HL-60/S4 (cell line): ENCODE data around the gene FAM120B.

ENCODE experiments used
- in situ Hi-C: fragments of 300-500 bp; cut with MboI; formaldehyde crosslinking; loops from 2 replicates; pipeline ENCODE4 v1.14.3; 2022; ENCODE audit warnings: low sequenced_read_pairs

The FAM120B gene

DNA sequence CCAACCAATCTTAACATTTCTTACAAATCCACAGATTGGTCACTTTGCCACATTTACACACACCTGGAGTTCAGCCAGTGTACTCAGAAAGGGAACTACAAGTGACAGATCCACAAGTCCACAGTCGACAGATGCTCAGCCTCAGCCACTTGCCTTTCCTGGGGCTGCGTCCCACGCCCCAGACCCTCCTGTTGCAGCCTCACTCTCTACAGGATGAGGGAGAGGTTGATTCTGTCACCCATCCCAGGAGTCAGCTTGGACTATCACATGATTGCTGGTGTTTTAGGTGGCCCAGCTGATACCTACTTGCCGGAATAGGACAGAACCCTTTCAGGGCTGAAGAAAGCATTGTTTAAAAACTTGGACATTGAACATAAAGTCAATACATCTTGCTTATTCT lies 108.8 kb downstream of the FAM120B start:
- in situ Hi-C loops = no loop called here

DNA sequence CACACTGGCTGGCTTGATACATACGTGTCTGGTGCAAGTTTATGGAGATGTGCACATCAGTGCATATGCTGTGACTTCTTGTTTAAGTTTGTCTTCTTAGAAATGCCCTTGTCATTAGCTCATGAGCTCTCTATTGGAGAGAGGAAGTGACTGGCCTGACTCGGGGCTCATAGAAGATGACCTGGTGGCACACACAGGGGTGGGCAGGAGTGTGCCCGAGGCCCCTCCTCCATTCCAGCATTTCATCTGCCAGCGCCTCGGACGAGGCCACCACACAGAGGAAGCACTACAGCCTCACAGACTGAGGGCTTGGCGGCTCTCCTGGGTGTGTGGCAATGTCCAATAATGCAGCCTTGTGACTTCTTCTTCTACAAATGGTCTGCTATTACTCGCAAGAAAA lies 109.7 kb downstream of the FAM120B start:
- in situ Hi-C loops = no loop called here

DNA sequence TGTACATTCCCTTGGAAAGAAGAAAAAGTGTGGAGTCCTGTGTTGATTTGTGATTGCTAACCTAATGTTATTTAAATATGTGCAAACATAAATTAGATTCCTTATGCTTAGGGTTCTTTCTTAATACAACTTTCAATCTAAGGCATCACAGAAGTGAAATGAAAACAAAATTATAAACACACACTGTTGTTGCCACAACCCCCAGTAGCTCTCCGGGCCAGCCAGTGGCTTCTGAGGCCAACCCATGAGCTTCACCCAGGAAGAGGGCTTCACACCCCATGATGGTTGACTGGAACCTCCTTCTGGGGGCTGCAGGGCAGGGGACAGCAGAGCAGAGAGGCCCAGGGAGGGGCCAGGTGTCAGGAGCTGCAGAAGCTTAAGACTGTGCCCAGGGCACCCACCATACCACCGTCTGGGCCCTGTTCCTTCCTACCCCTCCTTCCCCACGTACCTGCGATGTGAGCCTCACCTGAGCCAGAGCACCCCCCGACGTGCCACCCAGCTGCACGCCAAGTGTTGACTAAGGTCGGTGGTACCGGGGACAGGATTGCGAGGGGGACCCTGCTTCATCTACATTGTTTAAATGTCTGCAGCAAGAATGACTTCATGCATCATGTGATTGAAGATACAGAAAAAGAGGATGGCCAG lies 110.5 kb downstream of the FAM120B start:
- in situ Hi-C loops = no loop called here

DNA sequence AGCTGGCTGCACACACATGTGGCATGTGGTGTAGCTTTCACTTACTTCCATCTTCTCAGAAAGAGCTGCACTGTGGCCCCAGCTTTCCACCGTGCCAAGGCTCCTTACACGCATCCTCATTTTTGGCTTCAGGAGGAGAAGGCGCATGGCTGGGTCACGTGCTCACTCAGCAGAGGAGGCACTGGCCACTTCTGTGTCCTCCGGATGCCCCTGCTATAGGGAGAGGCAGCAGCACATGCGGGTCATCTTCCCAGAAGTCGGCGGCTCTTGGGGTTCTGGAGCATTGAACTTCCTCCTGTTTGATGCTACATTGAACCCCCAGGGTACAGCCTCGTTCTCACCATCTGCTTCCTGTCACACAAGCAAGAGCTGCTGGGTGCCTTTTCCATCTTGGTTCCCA lies 111.3 kb downstream of the FAM120B start:
- in situ Hi-C loops = no loop called here

DNA sequence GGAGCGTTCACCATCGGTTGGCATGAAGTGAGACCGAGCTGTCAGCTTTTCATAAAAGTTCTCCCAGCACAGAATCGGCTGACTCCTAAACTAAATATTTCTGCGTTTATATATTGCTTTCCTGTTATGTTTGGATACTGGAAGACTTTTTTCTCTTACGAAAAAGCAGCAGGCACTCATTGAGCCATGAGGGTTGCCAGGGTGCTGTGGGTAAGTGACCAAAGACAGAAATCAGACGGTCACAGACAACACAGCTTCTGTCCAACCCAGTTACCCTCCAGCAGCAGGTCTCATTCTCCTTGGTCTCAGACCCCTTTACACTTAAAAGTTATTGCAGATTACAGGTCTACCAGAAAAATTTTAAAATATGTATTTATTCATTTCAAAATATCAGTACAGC lies 113.7 kb downstream of the FAM120B start:
- in situ Hi-C loops = no loop called here

DNA sequence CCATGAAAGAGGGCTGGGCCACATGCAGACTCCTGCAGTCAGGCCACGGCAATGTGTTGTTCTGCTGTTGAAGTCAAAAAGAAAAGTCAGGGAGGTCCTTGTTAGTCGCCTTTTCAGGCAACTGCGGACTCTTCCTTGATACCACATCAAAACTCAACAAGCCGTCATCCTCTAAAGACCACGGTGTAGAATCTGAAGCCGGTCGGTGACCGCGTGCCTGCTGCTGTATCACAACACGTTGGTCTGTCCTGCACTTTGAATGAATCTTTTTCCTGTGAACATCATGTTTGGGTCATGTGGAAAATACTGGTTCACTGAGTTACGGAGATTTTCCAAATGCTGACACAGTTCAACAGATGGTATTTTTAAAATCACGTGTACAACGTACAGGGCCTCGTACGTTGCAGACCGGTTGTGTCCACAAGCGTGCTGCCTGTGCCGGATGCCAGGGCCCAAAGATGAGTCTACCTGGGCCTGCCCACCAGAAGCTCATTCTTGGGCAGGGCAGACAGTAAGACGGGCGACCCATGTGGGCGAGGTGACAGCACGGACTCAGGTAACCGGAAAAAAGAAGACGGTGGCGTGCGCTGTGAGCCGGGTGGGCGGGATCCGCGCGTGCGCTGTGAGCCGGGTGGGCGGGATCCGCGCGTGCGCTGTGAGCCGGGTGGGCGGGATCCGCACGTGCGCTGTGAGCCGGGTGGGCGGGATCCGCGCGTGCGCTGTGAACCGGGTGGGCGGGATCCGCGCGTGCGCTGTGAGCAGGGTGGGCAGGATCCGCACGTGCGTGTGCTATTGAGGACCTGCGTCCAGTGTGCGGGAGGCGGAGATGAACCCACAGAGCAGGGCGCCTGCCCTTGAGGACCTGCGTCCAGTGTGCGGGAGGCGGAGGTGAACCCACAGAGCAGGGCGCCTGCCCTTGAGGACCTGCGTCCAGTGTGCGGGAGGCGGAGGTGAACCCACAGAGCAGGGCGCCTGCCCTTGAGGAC lies 114.5 kb downstream of the FAM120B start:
- in situ Hi-C loops = no loop called here

DNA sequence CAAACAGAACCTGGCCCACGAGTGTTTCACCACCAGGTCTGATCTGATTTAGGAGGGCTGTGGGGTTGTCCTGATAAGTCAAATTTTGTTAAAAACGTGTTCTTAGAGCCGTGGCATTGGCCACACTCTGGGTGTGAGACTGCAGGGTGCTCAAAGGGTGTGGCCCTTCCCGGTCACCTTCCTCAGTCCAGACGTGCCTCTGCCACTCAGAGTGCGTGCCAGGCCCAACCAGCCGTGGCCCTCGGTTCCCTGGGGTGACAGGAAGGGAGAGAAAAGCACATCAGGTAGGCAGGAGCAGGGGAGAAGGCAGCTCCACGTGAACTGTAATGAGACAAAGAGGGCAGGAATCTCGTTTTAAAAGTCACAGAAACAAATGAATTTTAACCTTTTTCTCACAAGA lies 115.4 kb downstream of the FAM120B start:
- in situ Hi-C loops = no loop called here

DNA sequence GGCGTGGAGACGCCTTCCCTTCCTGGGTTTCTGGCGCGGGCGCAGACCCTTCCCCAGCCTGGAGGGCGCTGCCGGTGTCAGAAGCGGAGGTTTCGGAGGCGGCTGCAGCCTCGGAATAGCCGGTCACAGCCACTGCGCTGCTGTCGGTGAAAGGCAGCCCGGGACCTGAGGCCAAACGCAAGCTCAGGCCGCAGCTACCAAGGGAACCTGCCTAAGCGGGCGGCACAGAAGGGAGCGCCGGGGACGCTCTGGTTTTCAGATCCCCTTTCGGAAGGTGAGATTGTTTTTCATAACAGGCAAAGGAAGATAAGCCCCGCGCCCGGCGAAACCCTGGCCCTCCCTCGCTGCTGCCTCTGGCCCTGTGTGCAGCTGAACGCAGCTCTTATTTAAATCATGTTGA lies 116.5 kb downstream of the FAM120B start:
- in situ Hi-C loops = no loop called here

DNA sequence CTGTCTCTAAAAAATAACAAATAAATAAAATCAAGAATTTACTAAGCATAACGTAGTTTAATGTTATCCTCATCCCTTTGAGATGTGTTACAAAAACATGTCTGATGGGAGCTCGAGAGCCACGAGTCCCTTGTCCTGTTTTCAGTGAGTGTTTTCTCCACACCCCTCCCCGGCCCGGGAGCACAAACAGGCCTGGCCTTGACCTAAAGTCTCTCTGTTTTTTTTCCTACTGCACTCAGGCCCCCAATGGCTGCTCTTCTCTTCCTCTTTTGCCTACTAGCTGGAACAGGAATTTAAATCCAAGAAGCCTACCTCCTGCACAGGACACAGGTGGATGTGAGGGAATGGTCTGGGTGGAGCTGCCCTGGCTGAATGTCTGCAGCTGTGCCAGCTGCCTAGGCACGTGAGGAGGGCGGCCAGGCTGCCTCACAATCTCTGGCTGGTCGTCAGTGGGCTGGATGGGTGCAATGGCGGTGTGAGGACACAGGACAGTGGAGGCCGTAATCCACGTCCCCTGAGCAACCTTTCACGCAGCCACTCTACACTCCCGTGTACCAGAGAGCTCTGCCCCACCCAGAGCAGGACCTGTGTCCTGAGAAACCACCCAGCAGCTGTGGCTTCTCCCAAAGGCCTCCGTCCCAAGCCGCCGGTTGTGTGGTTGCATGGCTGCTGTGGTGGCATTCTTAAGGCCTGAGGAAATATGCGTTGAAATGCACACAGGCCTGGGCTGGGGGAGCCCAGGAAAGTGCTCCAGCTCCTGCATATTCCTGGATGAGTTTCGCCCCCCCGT lies 117.5 kb downstream of the FAM120B start:
- in situ Hi-C loops = no loop called here

DNA sequence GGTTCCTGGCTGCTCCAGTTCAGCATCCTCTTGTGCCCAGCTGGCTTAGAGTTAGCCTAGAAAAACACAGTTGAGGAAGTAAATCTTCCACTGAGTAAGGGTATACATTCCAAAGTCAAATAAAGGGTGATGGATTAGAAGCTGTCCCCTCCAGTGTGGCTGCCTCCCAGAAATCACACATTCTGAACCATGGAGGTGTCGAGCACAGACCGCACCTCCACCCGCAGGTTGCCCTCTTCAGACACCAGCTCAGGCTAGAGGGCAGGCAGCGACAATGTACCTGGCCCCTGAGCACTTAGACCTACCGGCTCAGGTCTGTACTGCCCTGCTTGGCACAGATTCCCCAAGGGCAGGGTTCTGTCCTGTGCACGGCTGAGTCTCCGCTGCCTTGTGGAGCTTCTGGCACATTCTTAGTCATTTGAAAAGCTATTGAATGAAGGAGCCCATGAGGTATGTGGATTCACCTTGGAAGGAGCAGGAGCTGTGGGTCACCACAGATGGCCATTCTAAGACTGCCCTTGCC lies 118.1 kb downstream of the FAM120B start:
- in situ Hi-C loops = no loop called here

DNA sequence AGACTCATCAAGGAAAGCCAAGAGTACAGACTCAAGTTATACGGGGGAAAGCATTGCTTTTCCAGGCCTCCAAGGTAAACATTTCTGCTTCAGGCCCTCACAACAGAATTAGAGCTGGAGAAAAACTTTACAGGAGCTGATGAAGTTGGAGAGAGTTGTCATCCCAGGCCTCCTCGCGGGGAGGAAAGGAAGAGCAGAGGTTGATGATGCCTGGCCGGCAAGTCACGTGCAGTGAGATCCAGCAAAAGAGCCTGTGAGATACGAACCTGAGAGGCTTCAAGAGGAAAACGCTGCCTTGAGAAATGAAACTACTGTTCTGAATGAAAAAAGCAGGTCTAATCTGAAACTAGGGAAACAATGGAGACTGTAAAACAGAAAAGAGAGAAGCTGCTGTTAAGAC lies 122.9 kb downstream of the FAM120B start:
- in situ Hi-C loops = no loop called here

DNA sequence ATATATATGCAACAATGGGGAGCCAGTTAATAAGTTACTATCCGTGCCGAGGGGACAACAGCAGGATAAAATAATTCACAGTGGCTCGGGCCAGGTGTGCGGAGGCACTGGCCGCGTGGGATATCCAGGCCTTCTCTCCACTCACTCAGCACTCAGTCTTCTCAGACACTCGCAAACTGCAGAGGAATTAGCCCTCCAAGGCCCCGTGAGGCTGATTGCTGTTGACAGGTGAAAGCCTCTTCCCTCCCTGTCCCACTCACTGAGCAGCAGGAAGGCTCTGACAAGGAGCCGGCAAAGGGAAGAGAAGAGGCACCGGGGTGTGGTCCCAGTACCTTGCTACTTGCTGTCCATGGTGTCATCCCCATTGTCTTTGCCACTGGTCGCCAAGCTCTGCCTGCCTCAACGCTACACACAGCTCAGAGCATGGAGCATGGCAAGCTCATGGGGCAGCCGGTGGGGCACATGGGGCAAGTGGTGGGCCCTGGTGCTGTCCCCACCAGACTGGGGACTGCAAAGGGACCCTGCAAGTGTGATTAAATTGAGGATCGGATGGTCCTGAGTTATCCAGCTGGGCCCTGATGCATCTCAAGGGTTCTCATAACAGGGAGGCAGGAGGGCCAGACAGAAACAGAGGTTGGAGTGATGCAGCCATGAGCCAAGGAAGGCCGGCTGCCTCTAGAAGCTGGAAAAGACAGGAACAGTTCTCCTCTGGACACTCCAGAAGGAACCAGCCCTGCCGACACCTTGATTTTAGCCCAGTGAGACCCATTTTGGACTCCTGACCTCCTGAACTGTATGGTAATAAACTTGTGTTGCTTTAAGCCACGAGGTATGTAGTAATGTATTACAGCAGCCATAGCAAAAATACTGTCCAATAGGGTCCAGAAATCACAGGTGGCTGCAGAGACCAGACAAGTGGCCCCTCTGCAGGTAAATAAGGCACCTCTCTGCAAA lies 126.9 kb downstream of the FAM120B start:
- in situ Hi-C loops = no loop called here

DNA sequence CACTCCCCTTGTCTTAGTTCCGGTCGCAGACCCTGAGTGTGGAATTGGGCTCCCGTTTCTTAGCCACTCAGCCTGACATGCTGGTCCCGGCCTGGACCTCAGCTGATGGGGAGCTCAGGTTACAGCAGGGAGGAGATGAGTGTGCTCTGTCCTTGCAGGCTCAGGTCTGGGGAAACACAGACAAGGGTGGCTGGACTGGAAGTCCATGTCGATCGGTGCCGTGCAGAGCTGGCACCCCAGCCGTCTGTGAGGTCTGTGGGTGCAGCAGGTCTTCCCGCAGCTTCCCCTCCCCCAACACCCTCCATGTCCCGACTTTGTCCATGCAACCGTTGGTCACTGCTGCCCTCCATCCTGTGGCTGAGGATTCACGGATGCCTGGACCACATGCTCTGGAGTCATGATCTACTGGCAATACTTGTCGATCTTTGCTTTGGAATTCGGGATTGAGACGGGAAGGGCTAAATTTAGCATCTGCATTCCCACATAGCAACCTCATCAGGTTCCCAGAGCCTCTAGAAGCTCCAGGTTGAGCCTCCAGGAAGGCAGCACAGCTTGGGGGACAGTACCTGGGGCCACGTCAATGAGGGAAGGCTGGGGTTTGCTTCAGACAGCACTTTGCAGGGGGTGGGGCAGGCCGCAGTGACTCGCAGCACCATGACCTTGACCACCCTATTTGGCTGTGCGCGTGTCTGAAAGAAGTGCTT lies 127.7 kb downstream of the FAM120B start:
- in situ Hi-C loops = no loop called here

DNA sequence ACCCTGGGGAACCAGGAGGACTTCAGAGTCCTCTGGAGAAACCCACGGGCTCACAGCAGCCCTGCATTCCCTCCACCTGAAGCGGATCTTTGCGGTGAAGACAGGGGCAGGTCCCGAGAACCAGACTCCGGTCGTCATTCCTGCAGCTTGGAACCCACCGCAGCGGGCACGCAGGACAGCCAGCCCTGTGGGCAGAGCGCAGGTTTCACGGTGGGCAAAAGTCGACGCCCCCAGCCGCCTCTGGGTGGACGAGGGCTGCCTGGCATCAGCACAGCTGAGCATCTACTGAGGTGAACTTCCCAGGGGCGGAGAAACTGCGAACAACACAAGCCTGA lies 128.2 kb downstream of the FAM120B start:
- in situ Hi-C loops = no loop called here

DNA sequence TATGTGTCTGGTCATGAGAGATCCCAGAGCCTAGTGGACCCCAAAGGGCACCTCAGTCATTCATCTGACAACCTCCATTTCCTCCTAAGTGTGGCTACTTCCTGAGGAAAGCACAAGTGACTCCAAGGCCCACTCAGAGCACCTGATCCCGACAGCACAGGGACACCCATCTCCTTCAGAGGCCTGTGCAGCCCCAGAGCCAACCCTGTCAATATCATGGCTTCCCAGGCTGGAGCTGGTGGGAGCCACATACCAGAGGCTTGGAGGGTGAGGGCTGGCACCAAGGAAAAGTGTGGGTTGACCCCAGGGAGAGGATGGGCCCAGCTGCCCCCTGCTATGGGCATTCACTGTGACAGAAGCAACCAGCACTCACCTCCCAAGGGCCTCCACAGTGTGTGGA lies 129.2 kb downstream of the FAM120B start:
- in situ Hi-C loops = no loop called here

DNA sequence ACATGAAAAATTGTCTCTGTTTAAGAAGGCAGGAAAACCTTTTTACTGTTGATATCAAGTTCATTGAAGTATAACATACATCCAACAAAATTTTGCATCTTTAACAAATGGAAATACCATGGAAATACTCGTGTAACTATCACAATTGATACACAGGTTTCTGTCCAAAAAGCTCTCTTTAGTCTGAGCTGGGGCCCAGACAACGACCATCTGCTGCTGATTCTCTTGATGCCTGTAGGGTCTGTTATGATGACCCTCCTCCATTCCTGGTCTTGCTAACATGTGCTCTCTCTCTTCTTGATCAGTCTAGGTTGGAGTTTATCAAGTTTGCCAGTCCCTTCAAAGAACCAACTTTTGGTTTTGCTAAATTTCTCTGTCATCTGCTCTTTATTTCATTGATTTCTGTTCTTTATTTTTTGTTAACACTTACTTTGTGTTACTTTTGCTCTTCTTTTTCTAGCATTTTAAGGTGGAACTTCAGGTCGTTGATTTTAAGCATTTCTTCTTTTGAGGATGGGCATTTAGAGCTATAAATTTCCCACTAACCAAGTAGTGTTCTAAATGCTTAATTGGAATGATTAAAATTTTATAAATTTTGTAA lies 129.8 kb downstream of the FAM120B start:
- in situ Hi-C loops = no loop called here

DNA sequence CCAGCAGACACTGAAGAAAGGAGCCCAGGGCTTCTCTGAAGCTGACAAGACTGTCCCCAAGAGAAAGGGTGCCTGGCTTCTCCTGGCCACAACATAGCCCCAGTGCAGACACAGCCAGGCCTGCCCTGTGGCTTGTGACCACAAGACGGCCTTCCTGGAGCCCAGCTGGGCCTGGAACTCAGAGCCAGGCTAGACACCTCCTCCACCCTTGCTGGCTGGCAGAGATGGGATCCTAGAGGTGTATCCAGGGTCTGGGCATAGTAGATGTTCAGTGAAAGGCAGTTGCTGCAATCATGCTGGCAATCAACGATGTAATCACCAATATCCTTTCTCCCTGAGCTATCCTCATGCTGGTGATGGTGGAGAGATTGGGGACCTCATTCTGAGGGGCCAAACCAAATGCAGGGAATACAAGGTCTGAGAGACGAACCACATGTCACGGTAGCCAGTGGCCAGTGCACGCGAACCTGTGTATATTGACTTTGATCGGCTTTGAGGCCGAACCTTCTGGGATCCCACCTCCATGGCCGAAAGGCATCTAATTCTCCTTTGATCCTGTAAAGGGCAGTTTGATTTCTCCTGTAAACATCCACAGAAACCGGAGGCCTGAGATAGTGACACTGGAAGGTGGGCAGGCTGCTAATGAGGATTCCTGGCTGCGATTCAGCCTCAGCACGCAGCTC lies 131.3 kb downstream of the FAM120B start:
- in situ Hi-C loops = no loop called here

DNA sequence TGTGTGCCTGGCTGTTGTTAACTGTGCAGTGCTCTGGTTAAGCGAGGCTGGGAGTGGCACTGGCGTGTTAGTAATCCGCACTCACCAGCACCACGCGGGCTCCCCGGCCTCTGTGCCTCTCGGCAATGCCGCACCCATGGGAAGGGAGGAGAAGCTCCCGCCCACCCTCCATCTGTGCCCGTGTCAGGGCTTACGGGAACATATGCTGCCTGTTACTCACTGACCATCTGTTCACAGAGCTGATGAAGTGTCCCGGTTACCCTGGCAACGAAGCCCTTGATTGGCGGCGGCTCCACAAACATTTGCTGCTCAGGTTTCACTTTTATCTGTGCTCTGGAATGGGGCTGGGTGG lies 131.8 kb downstream of the FAM120B start:
- in situ Hi-C loops = no loop called here

DNA sequence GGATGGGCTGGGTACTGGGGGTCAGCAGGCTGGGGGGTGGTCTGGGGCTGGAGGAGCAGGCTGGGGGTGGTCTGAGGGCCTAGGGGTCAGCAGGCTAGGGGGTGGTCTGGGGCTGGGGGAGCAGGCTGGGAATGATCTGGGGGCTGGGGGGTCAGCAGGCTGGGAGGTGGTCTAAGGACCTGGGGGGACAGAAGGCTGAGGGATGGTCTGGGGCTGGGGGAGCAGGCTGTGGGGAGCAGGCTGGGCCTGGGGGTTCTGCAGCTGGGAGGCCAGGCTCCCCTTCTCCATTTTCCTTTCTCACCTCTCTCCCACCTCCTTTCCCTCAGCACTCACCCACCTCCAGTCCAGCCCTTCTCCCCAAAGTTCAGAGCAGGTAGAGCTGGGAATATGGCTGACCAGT lies 132.3 kb downstream of the FAM120B start:
- in situ Hi-C loops = no loop called here
